ENCODE measurements around the gene USP5. TPM values are rescaled to one million over a fixed set of nuclear protein-coding genes. Genes with fewer than 3 reads are reported as not detected.

USP5 gene
- polyA plus RNA-seq, 1 of the 3 experiments (the other 2 are of a cell fraction), result 97.2 TPM

GRCh38 chr12:6817098-6817497 lies 34.9 kb upstream of the USP5 start:
- Histone ChIP-seq H3K27me3 (ENCODE audit: insufficient read depth) (no peaks in the 10 kb centered on the region), H2AFZ (ENCODE audit: low read depth) (no peak overlapping the region), H4K20me1 (ENCODE audit: insufficient read depth) (no peaks in the 10 kb centered on the region), H3K4me2 (no peak overlapping the region), H3F3A (replicated peaks; ENCODE audit: insufficient read depth) (no peaks in the 10 kb centered on the region), H3K79me2 (ENCODE audit: insufficient read depth) (no peaks in the 10 kb centered on the region), H3K36me3 (replicated peaks in 1 of 2; ENCODE audit: control insufficient read depth in 1 of 2, insufficient read depth in 2 of 2, low read length in 1 of 2) (no peaks in the 10 kb centered on the region), H3K4me3 (ENCODE audit: low read depth in 2 of 2, low read length in 1 of 2) (no peak overlapping the region), H3K9me3 (no peaks in the 10 kb centered on the region), H3K9me2 (no peaks in the 10 kb centered on the region), H3K4me1 (ENCODE audit: control insufficient read depth in 1 of 2, insufficient read depth in 2 of 2, low read depth in 1 of 2, low read length in 1 of 2) (peaks cover 8 to 57% of the 10 kb centered on the region in 2 experiments; a peak in 2 of 4 replicates), H3K27ac (ENCODE audit: low read depth in 2 of 2, low read length in 1 of 2) (no peak overlapping the region; a peak in 1 of 4 replicates), H3K9ac (no peak overlapping the region)
- CTCF ChIA-PET, result interaction anchor here (0.8 to 1.8 kb wide), 5 partner anchors 8 to 64 kb away, joined by 3 to 19 read pairs (median 3); partner anchors contain the start of genes MLF2 and PTMS
- DNase-seq, result no peak
- POLR2A ChIA-PET, result interaction anchor here (0.9 to 1.0 kb wide), 2 partner anchors 39 to 93 kb away, joined by 3 to 5 read pairs; partner anchors contain the start of gene COPS7A
- TF ChIP-seq MXI1 (IDR thresholded peaks at IDR 0.05; ENCODE audit: low read depth, low read length) (no peak), EZH2phosphoT487 (IDR thresholded peaks at IDR 0.05; ENCODE audit: borderline replicate concordance, low read depth) (no peak), SMC3 (IDR thresholded peaks at IDR 0.05; ENCODE audit: low read depth, low read length) (no peak), FOXM1 (IDR thresholded peaks at IDR 0.05; ENCODE audit: low read depth) (no peak), USF2 (IDR thresholded peaks at IDR 0.05; ENCODE audit: borderline replicate concordance, low read depth, low read length) (no peak), GABPA (IDR thresholded peaks at IDR 0.05; ENCODE audit: low read depth) (no peak), SIN3A (IDR thresholded peaks at IDR 0.05; ENCODE audit: borderline replicate concordance, low read depth, low read length) (no peak), NRF1 (IDR thresholded peaks at IDR 0.05; ENCODE audit: low read depth, low read length) (no peak), TAF1 (IDR thresholded peaks at IDR 0.05; ENCODE audit: borderline replicate concordance, low read depth, low read length) (no peak)
- TF ChIP-seq, protein P1, sequence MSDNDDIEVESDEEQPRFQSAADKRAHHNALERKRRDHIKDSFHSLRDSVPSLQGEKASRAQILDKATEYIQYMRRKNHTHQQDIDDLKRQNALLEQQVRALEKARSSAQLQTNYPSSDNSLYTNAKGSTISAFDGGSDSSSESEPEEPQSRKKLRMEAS (IDR thresholded peaks at IDR 0.05; ENCODE audit: low read depth), result no peak
- TF ChIP-seq, protein P2, sequence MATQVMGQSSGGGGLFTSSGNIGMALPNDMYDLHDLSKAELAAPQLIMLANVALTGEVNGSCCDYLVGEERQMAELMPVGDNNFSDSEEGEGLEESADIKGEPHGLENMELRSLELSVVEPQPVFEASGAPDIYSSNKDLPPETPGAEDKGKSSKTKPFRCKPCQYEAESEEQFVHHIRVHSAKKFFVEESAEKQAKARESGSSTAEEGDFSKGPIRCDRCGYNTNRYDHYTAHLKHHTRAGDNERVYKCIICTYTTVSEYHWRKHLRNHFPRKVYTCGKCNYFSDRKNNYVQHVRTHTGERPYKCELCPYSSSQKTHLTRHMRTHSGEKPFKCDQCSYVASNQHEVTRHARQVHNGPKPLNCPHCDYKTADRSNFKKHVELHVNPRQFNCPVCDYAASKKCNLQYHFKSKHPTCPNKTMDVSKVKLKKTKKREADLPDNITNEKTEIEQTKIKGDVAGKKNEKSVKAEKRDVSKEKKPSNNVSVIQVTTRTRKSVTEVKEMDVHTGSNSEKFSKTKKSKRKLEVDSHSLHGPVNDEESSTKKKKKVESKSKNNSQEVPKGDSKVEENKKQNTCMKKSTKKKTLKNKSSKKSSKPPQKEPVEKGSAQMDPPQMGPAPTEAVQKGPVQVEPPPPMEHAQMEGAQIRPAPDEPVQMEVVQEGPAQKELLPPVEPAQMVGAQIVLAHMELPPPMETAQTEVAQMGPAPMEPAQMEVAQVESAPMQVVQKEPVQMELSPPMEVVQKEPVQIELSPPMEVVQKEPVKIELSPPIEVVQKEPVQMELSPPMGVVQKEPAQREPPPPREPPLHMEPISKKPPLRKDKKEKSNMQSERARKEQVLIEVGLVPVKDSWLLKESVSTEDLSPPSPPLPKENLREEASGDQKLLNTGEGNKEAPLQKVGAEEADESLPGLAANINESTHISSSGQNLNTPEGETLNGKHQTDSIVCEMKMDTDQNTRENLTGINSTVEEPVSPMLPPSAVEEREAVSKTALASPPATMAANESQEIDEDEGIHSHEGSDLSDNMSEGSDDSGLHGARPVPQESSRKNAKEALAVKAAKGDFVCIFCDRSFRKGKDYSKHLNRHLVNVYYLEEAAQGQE (IDR thresholded peaks at IDR 0.05; ENCODE audit: low read depth, low read length), result no peak
- WGBS (ENCODE audit: low lambda C conversion rate), result 83% methylated on average over 8 of the region's 8 CpGs

GRCh38 chr12:6817662-6818157 lies 34.2 kb upstream of the USP5 start:
- Histone ChIP-seq H3K4me3 (ENCODE audit: low read depth in 2 of 2, low read length in 1 of 2) (no peak overlapping the region), H3K4me1 (ENCODE audit: control insufficient read depth in 1 of 2, insufficient read depth in 2 of 2, low read depth in 1 of 2, low read length in 1 of 2) (peaks cover 11 to 63% of the 10 kb centered on the region in 2 experiments; a peak in 2 of 4 replicates), H4K20me1 (ENCODE audit: insufficient read depth) (no peaks in the 10 kb centered on the region), H3K36me3 (replicated peaks in 1 of 2; ENCODE audit: control insufficient read depth in 1 of 2, insufficient read depth in 2 of 2, low read length in 1 of 2) (no peaks in the 10 kb centered on the region), H3F3A (replicated peaks; ENCODE audit: insufficient read depth) (no peaks in the 10 kb centered on the region), H3K79me2 (ENCODE audit: insufficient read depth) (no peaks in the 10 kb centered on the region), H3K9me3 (no peaks in the 10 kb centered on the region), H3K9ac (no peak overlapping the region), H3K4me2 (no peak overlapping the region), H2AFZ (ENCODE audit: low read depth) (no peak overlapping the region), H3K27me3 (ENCODE audit: insufficient read depth) (no peaks in the 10 kb centered on the region), H3K9me2 (no peaks in the 10 kb centered on the region), H3K27ac (ENCODE audit: low read depth in 2 of 2, low read length in 1 of 2) (no peak overlapping the region)
- ChIA-PET POLR2A (interaction anchor here (0.6 kb wide), 1 partner anchor 51 kb away, joined by 3 read pairs; the partner anchor contains the start of gene PTMS), CTCF (interaction anchor here (1.1 to 8.3 kb wide), 3 partner anchors 38 to 64 kb away, joined by 3 to 74 read pairs (median 6); partner anchors contain the start of gene MLF2)
- 83% methylated on average over 20 of the region's 20 CpGs for WGBS (ENCODE audit: low lambda C conversion rate)
- DNase-seq, result no peak
- TF ChIP-seq FOXM1 (IDR thresholded peaks at IDR 0.05; ENCODE audit: low read depth), result no peak
- no peak for TF ChIP-seq IRF3 (IDR thresholded peaks at IDR 0.05; ENCODE audit: low read depth, low read length)
- TF ChIP-seq RFX5 (IDR thresholded peaks at IDR 0.05; ENCODE audit: low read length), result no peak
- TF ChIP-seq, protein P2 (IDR thresholded peaks at IDR 0.05; ENCODE audit: low read depth, low read length), result no peak
- no peak for TF ChIP-seq TEAD4 (IDR thresholded peaks at IDR 0.05; ENCODE audit: borderline replicate concordance, insufficient read depth)
- no peak for TF ChIP-seq EP300 (IDR thresholded peaks at IDR 0.05; ENCODE audit: borderline replicate concordance in 1 of 2, low read depth in 1 of 2, low read length in 1 of 2)
- no peak for TF ChIP-seq FOXJ3 (CRISPR knock-in tag; IDR thresholded peaks at IDR 0.05)
